Osteoblast (primary cell): ENCODE results near the gene CLTRN. TPM values are rescaled to one million over a fixed set of nuclear protein-coding genes. Genes with fewer than 3 reads are reported as not detected.
A peak's percentile ranks its signal among the peaks of the same experiment; 100 is the strongest.

Experiments used
- DNase-seq: peaks from one replicate; pipeline ENCODE4 v3.0.0; 2011; ENCODE audit warnings: low spot score, mixed read lengths; ENCODE audit not compliant: insufficient read length; ENCODE audit errors: missing footprints
- H2AFZ ChIP-seq: 2 replicates; pipeline ENCODE4 v1.6.0; 2011; ENCODE audit warnings: mild to moderate bottlenecking, low read length
- H3K27ac ChIP-seq: 2 replicates; pipeline ENCODE4 v1.5.1; 2011; ENCODE audit warnings: mild to moderate bottlenecking, low read depth, low read length, moderate library complexity
- H3K27me3 ChIP-seq: 2 replicates; pipeline ENCODE4 v1.6.0; 2012; ENCODE audit warnings: mild to moderate bottlenecking, control low read depth, inconsistent platforms, low read length, moderate library complexity; ENCODE audit not compliant: insufficient read depth
- H3K36me3 ChIP-seq: 2 replicates; pipeline ENCODE4 v1.5.1; 2011; ENCODE audit warnings: mild to moderate bottlenecking, low read length, control low read depth, moderate library complexity; ENCODE audit not compliant: insufficient read depth
- H3K4me1 ChIP-seq: 2 replicates; pipeline ENCODE4 v1.5.1; 2011; ENCODE audit warnings: mild to moderate bottlenecking, low read length, control low read depth, moderate library complexity; ENCODE audit not compliant: insufficient read depth
- H3K4me2 ChIP-seq: 2 replicates; pipeline ENCODE4 v1.6.0; 2011; ENCODE audit warnings: mild to moderate bottlenecking, low read length; ENCODE audit not compliant: insufficient read depth
- H3K4me3 ChIP-seq: fragments of 200-600 bp; sonication (generic); 3 replicates; pipeline ENCODE4 v1.5.1; 2012; ENCODE audit warnings: mild to moderate bottlenecking, low read length, inconsistent platforms; ENCODE audit not compliant: insufficient read depth
- H3K79me2 ChIP-seq: 2 replicates; pipeline ENCODE4 v1.6.0; 2012; ENCODE audit warnings: mild to moderate bottlenecking, low read length, control low read depth, inconsistent platforms; ENCODE audit not compliant: insufficient read depth
- H3K9me3 ChIP-seq: 2 replicates; pipeline ENCODE4 v1.5.1; 2011; ENCODE audit warnings: low read depth, low read length, control low read depth
- H4K20me1 ChIP-seq: 2 replicates; pipeline ENCODE4 v1.6.0; 2012; ENCODE audit warnings: mild to moderate bottlenecking, low read length, control low read depth; ENCODE audit not compliant: insufficient read depth
- total RNA-seq: library from RNA; depleted of rRNA; stranded (reverse); fragments of >200 nt; gene quantifications from 2 replicates; pipeline ENCODE4 v1.2.3, GENCODE V29; 2012
- TF ChIP-seq, protein P1 (sequence below): IDR thresholded peaks from 2 replicates; pipeline ENCODE4 v1.5.1; 2011; ENCODE audit warnings: mild to moderate bottlenecking, low read depth, low read length, moderate library complexity; ENCODE audit errors: extremely low read depth

The CLTRN gene
- total RNA-seq, 1 donor = 0.36 TPM

DNA sequence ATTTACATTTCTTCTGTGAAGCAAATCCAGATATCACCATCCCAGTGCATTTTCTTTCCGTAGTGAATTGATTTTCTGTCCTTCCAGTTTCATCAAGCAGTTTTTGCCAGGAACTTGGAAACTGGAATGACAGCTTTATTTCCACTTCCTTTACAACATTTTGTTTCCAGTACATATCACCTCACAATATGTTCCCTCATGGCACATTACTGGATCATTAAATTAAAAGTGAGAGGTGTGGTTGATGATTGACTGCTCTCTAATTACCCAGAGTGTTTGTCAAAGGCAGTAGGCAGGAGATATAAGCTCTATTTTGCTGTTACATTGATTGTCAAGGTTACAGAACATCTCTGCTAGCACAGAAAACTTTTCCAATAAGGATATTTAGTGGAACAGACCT lies 41.6 kb downstream of the CLTRN start:
- Histone ChIP-seq H4K20me1 (no peaks in the 10 kb centered on the region), H3K4me2 (no peak overlapping the region), H3K4me3 (no peak overlapping the region), H3K79me2 (no peaks in the 10 kb centered on the region), H3K4me1 (no peaks in the 10 kb centered on the region), H3K9me3 (no peaks in the 10 kb centered on the region), H2AFZ (no peak overlapping the region), H3K27ac (no peak overlapping the region), H3K27me3 (peaks cover 6% of the 10 kb centered on the region), H3K36me3 (no peaks in the 10 kb centered on the region)
- DNase-seq = no peak
- TF ChIP-seq, protein P1, sequence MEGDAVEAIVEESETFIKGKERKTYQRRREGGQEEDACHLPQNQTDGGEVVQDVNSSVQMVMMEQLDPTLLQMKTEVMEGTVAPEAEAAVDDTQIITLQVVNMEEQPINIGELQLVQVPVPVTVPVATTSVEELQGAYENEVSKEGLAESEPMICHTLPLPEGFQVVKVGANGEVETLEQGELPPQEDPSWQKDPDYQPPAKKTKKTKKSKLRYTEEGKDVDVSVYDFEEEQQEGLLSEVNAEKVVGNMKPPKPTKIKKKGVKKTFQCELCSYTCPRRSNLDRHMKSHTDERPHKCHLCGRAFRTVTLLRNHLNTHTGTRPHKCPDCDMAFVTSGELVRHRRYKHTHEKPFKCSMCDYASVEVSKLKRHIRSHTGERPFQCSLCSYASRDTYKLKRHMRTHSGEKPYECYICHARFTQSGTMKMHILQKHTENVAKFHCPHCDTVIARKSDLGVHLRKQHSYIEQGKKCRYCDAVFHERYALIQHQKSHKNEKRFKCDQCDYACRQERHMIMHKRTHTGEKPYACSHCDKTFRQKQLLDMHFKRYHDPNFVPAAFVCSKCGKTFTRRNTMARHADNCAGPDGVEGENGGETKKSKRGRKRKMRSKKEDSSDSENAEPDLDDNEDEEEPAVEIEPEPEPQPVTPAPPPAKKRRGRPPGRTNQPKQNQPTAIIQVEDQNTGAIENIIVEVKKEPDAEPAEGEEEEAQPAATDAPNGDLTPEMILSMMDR = no peak

DNA sequence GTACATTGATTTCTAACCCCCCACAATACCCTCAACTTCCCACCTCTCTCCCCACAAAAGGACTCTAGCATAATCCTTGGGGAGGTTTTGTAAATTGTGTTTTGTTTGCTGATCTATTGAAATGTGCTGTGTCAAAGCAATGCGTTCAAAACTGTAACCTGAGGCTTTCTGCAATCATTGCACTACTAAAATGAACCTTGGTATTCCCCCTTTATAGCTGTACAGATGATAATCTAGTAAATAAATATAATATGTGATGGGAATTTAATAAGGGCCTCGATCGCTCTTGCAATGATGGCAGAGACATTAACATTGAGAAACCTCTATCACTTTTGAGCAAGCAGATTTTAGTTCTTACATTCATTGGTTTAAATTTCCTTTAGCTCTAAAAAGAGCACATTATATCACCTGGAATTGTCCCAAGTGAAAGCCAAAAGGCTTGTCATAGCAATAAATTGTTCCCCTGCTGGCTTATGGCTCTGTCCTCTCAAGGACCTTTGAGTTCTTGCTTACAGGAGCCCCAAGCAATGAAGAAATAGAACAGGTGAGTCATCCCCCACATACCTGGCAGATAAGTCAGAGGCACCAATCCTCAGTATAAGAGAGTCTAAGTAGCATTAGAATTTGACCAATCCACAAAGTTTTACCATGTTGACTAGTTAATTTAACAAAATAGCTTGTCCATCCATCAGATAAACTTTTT lies 45.4 kb downstream of the CLTRN start:
- no peaks in the 10 kb centered on the region for H3K79me2 ChIP-seq
- DNase-seq = no peak
- peaks cover 2% of the 10 kb centered on the region for H3K27me3 ChIP-seq
- H3K36me3 ChIP-seq = no peaks in the 10 kb centered on the region
- H3K4me3 ChIP-seq = no peak overlapping the region
- no peak overlapping the region for H2AFZ ChIP-seq
- no peaks in the 10 kb centered on the region for H4K20me1 ChIP-seq
- no peaks in the 10 kb centered on the region for H3K9me3 ChIP-seq
- H3K4me2 ChIP-seq = no peak overlapping the region
- no peak overlapping the region for H3K27ac ChIP-seq
- H3K4me1 ChIP-seq = no peaks in the 10 kb centered on the region
- TF ChIP-seq, protein P1 = no peak

DNA sequence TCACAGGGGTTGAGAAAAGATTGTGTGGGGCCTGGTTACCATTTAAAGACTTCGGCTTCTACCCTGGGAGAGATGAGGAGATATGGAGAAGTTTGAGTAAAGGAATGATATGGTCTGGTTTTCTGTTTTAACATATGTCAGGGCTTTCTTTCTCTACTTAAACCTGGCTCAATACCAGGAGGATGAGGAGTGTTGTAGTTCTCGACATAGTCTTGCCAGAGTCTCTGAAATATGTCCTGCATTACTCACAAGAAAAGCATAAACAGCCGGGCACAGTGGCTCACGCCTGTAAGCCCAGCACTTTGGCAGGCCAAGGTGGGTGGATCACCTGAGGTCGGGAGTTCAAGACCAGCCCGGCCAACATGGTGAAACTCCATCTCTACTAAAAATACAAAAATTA lies 47.5 kb downstream of the CLTRN start:
- Histone ChIP-seq H3K79me2 (no peaks in the 10 kb centered on the region), H4K20me1 (no peaks in the 10 kb centered on the region), H3K4me2 (no peak overlapping the region), H3K27me3 (peaks cover 2% of the 10 kb centered on the region), H2AFZ (no peak overlapping the region), H3K27ac (no peak overlapping the region), H3K4me1 (no peaks in the 10 kb centered on the region), H3K4me3 (no peak overlapping the region), H3K9me3 (no peaks in the 10 kb centered on the region), H3K36me3 (no peaks in the 10 kb centered on the region)
- no peak for DNase-seq
- TF ChIP-seq, protein P1 = no peak

DNA sequence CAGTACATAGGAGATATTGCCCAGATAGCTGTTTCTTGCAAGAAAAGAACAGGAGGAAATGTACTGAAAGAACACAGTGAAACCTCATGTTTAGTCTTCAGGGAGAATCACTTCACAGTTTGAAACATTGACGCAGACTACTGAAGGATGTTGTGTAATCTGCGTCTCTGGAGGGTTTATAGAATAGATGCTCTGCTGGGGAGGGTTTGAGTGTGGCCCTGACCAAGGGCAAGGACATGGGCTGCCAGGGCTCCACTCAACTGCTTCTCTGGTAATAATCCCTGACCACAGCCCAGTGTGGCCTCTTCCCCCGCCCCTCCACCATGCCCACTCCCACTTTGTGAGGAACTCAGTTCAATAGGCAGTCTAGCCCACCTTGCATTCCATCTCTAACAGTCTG lies 48.1 kb downstream of the CLTRN start:
- no peaks in the 10 kb centered on the region for H3K4me1 ChIP-seq
- no peak overlapping the region for H3K27ac ChIP-seq
- DNase-seq = peak; percentile 15
- H3K4me3 ChIP-seq = no peak overlapping the region
- TF ChIP-seq, protein P1 = no peak
- H4K20me1 ChIP-seq = no peaks in the 10 kb centered on the region
- no peak overlapping the region for H2AFZ ChIP-seq
- no peaks in the 10 kb centered on the region for H3K9me3 ChIP-seq
- no peak overlapping the region for H3K4me2 ChIP-seq
- no peaks in the 10 kb centered on the region for H3K36me3 ChIP-seq
- peaks cover 2% of the 10 kb centered on the region for H3K27me3 ChIP-seq
- H3K79me2 ChIP-seq = no peaks in the 10 kb centered on the region
